NAMALWA (cell line): Measurements from ENCODE around the gene MT1B.
"Not testable (repeated sequence)": the region's sequence is repeated elsewhere in the genome, so short reads cannot be mapped to it uniquely, and the experiment has no call there.

Experiments
- DNase-seq: peaks from one replicate; pipeline ENCODE4 v3.0.0-alpha.2; 2015; ENCODE audit warnings: low spot score

Gene MT1B

GRCh38 chr16:56667581-56668571 is 16.2 kb downstream of the MT1B start, which contains the start of gene MT1G:
Gene MT1G, minus strand, starts transcription at chr16:56668065. Its CDS starts 72 bp downstream, at chr16:56667993.
- DNase-seq = no peak

- no peak for DNase-seq
Observed at GRCh38 chr16:56669005-56669839, 17.5 kb downstream of the MT1B start, which contains the start of gene MT1H. Gene MT1H, plus strand, starts transcription at chr16:56669814. Its CDS starts 71 bp downstream, at chr16:56669885.

GRCh38 chr16:56669840-56670619 is 18.3 kb downstream of the MT1B start:
- DNase-seq = no peak

- no peak for DNase-seq
Observed at GRCh38 chr16:56670620-56670934, 18.9 kb downstream of the MT1B start.

- DNase-seq = not testable (repeated sequence)
Observed at GRCh38 chr16:56671691-56672090, 20.0 kb downstream of the MT1B start.

- not testable (repeated sequence) for DNase-seq
Observed at GRCh38 chr16:56672171-56672570, 20.5 kb downstream of the MT1B start.

- no peak for DNase-seq
Observed at GRCh38 chr16:56672761-56673536, 21.3 kb downstream of the MT1B start.

- DNase-seq = no peak
Observed at GRCh38 chr16:56673921-56674320, 22.2 kb downstream of the MT1B start.

GRCh38 chr16:56674570-56674969 is 22.9 kb downstream of the MT1B start:
- DNase-seq = not testable (repeated sequence)

GRCh38 chr16:56675685-56676210 is 24.1 kb downstream of the MT1B start:
- DNase-seq = no peak

- DNase-seq = no peak
Observed at GRCh38 chr16:56677474-56677873, 25.8 kb downstream of the MT1B start.

GRCh38 chr16:56679078-56679730 is 27.5 kb downstream of the MT1B start:
- no peak for DNase-seq

GRCh38 chr16:56679818-56680217 is 28.1 kb downstream of the MT1B start:
- DNase-seq = no peak

- DNase-seq = peak; percentile 87
Observed at GRCh38 chr16:56681939-56682702, 30.4 kb downstream of the MT1B start, which contains the start of gene MT1X. Gene MT1X, plus strand, starts transcription at chr16:56682470. Its CDS starts 71 bp downstream, at chr16:56682541.

GRCh38 chr16:56682703-56683397 is 31.2 kb downstream of the MT1B start:
- no peak for DNase-seq

GRCh38 chr16:56683424-56684172 is 31.9 kb downstream of the MT1B start:
- no peak for DNase-seq

GRCh38 chr16:56684256-56684925 is 32.7 kb downstream of the MT1B start:
- no peak for DNase-seq
